Measurements from ENCODE around the gene OR4E1.
"Not testable (repeated sequence)": the region's sequence is repeated elsewhere in the genome, so short reads cannot be mapped to it uniquely, and the experiment has no call there.

OR4E1 gene, protein sequence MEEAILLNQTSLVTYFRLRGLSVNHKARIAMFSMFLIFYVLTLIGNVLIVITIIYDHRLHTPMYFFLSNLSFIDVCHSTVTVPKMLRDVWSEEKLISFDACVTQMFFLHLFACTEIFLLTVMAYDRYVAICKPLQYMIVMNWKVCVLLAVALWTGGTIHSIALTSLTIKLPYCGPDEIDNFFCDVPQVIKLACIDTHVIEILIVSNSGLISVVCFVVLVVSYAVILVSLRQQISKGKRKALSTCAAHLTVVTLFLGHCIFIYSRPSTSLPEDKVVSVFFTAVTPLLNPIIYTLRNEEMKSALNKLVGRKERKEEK

DNA sequence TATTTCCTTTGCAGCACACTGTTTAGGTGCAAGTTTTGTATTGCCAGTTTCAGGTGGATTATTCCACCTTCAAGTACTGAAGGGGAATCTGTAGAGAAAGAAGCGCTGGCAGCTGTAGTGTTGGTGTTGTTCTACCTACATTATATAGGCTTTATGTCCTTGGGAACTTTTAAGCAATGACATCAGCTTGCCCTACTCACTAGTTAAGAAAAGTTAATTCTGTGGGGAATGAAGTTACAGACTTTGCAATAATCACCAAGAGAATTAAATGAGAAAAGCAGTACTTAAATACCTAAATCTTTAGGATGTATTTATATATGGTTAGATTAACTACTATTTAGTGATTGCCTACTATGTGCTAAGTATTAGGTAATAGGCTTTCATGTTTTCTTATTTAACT lies at the start of gene OR4E1:
Gene OR4E1, minus strand, starts transcription at position 101 of the 400 bp plus-strand sequence. CDS start 2,883 bp downstream, outside the sequence.
- DNase-seq (ENCODE audit: low read depth in 2 of 2), result no peak

DNA sequence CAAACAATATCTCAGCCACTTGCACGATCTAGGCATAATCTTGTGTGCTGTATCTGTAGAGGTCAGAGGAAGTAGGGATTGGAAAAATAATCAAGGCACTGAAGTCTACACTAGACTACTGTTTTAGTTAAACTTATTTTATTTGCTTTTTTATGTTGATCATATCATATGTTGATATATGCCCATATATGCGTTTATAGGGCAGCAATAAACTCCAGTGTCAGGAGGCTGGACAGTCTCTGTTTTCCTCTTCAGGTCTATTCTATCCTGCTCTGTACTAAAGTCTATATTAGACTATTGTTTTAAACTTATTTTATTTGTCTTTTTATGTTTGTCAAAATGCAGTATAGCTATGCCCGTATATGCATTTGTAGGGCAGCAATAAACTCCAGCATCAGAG lies 47.9 kb upstream of the OR4E1 start:
- no peak for DNase-seq (ENCODE audit: low read depth in 2 of 2)

DNA sequence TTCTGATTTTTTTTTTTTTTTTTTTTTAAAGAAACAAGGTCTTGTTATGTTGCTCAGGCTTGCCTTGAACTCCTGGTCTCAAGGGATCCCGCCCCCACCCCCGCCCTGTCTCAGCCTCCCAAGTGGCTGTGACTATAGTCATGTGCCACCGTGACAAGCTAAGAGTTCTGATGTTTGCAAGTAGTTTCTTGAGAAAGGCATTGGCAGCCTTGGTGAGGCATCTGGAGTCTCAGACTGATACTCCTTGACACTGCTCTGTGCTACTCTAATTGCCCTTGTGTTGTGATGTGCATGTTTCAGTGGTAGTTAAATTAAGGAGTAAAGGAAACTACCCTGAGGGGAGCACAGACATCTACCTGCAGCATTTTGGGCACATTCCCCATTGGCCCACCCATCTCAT lies 46.2 kb upstream of the OR4E1 start:
- DNase-seq (ENCODE audit: low read depth in 2 of 2), result no peak

DNA sequence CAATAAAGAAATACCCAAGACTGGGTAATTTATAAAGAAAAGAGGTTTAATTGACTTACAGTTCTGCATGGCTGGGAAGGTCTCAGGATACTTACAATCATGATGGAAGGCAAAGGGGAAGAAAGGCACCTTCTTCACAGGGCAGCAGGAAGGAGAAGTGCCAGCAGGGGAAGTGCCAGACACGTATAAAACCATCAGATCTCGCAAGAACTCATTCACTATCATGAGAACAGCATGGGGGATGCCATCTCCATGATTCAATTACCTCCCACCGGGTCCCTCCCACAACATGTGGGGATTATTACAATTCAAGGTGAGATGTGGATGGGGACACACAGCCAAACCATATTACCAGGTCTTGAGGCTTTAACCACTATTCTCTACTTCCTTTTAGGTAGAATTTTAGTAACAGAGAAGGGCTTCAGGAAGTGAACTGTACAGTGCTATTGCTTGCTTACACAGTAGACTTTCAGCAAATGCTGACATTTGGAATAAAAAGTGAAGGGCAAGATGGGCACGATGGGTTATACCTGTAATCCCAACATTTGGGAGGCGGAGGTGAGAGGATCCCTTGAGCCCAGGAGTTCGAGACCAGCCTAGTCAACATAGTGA lies 40.8 kb upstream of the OR4E1 start:
- no peak for DNase-seq (ENCODE audit: low read depth in 2 of 2)

DNA sequence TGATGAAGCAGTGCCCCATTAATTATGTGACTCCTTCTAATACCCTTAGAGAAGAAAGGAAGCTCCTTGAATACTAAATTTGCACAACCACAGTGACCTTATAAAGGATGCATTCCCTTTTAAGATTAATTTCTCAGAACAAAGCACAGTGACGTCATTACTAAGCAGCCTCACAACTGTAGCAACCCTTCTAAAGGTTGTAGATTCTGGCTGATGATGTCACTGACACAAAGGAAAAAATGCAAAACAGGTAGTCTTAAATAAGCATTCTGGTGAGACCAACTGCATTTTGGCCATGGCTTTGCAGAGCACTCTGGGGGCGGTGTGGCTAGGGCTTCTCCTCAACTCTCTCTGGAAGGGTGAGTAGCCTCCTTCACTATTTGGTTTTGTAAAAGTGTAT lies 38.4 kb upstream of the OR4E1 start:
- no peak for DNase-seq (ENCODE audit: low read depth in 2 of 2)

DNA sequence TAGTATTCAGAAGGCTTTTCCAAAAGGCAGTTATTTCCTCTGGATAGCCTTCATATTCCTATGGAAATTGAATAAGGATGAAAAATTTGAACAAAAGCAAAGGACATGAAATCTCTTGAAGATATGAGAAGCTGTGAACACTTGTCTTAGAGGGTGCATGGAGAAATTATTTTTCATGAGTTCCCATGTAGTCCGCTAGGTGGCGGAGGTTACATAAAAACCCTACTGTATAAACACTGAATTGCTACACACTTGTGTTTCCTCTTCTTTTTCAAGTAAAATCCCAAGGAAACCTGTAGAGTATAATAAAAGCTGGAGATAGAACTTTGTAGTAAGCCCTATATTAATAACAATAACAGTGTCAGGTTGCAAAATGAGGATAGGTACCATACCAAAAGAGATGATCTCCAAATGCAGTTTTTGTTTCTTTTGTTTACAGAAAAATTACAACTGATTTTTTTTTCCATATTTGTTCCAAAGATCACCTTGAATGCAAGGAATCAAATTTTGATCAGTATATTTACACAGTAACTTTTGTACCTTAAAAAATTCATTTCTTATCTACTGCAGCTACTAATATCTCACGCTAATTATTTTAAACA lies 37.8 kb upstream of the OR4E1 start:
- no peak for DNase-seq (ENCODE audit: low read depth in 2 of 2)

DNA sequence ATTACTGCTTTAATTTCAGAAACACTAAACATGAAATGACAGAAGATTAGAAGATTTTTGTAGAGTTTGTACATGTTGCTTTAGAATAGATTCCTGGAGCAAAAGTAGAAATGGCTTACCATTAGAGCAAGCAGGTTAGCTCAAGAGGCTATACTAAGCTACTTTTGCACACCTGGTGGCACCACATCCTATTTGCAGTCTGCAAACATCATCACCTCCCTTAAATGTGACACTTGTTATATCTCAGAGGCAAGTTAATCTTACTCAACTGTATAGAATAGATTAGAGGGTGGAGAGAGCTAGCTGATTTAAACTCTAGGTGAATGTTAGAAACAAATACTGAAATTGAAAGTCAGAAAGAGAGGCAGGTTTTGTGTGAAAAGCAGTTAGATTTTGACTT lies 30.7 kb upstream of the OR4E1 start:
- DNase-seq (ENCODE audit: low read depth in 2 of 2), result no peak

DNA sequence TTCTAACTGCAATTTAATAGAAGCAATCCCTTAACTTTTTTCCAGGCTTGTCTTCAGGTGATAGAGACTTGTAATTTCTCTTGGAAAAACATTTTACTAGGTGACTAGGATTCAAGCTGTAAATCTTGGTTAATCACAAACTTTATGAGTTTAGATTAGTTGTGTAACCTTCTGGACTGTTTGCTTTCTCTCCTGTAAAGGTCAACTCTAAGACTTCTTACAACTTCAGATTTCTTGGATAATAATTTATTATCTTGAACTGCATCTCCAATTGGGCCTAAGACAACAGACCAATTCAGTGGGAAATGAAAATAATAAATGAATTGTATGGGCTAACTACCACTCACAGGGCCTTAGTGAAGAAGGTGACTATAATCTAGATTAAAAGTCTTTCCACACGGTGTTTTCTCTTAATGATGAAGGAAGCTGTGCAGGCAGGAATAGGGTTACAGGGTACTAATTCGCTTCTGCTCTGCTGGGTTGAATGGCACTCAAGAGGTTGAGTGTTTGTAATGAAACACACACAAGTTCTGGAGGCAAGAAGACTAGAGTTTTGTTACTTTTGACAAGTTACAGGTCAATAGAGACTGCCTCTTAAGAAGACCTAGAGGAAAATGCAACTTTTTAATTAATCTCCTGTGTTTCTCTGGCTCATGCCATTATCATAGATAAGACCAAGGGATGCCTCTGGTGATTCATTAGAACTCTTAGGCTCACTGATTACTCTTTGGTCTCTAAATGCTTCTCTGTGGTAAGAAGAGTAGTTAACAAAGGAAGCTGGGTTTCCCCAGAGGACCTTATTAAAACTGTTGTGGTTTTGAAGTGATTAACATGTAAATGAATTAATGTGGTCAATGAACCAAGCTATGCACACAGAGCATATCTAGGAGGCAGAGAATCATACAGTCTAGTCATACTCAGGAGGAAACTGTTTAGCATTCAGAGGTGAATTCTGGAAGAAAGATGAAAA lies 30.0 kb upstream of the OR4E1 start:
- no peak for DNase-seq (ENCODE audit: low read depth in 2 of 2)

DNA sequence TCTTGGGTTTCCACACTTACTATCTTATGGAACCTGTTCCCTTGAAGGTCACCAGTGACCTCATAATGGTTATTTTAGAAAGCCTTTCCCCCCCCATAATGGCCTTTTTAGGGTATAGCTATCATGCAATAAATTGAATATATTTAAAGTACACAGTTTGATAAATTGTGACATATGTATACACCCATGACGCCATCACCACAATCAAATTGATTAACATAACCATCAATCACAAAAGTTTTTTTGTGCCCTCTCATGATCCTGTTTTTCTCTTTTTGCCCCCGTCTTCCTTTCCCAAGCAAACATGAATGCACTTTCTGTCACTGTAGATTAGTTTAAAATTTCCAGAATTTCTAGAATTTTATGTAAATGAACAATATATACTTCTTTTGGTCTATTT lies 28.7 kb upstream of the OR4E1 start:
- DNase-seq (ENCODE audit: low read depth in 2 of 2), result no peak

DNA sequence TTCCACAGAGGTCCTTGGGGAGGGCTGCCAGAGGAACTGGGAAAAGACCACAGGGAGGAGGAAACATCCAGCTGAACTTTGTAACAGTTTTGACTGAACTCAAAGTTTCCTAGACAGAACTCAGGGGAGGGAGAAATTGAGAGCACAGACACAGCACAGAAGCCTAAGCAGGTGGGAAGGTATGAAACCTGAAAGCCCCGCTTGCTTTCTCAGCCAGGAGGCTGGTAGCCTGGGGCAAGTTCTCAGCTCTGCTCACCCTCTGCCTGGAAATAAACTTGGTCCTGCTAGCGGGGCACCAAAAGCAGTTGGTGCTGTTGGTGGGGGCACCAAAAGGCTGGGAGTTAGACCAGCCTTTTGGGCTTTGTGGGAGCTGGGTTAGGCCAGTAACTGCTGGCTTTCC lies 25.9 kb upstream of the OR4E1 start:
- no peak for DNase-seq (ENCODE audit: low read depth in 2 of 2)

DNA sequence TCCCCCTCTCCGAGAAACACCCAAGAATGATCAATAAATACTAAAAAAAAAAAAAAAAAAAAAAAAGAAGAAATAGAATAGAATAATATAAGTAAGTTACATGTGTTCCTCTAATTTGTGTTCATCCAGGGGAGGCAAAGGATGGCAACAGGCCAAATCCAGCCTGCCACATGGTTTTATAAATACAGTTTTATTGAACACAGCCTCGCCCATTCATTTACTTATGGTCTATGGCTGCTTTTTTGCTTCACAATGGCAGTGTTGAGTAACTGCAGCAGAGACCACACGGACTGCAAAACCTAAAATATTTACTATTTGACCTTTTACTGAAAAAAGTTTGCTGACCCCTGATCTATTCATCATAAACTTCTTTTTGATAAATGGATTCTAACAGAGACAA lies 24.9 kb upstream of the OR4E1 start:
- not testable (repeated sequence) for DNase-seq (ENCODE audit: low read depth in 2 of 2)

DNA sequence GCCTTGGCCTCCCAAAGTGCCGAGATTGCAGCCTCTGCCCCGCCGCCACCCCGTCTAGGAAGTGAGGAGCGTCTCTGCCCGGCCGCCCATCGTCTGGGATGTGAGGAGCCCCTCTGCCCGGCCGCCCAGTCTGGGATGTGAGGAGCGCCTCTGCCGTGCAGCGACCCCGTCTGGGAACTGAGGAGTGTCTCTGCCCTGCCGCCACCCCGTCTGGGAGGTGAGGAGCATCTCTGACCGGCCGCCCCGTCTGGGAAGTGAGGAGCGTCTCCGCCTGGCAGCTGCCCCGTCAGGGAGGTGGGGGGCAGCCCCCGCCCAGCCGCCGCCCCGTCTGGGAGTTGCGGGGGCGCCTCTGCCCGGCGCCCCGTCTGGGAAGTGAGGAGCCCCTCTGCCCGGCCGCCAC lies 24.0 kb upstream of the OR4E1 start:
- DNase-seq (ENCODE audit: low read depth in 2 of 2), result not testable (repeated sequence)

DNA sequence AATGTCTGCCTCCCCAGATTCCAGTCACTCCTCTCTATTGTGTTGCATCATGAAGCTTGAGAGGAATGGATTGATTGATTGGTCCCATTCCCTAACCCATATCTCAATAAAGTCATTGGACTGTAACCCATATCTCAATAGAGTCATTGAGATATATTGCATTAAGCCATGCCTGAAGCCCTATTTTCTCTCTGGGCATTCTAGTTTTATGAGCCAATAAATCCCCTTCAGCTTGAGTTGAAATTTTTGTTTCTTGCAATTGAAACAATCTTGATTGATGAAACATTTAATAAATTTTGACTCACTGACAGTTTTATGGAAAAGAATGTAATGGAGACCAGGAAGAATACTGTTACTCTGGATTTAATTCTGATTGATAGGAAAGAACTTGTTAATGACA lies 20.8 kb upstream of the OR4E1 start:
- DNase-seq (ENCODE audit: low read depth in 2 of 2), result no peak

DNA sequence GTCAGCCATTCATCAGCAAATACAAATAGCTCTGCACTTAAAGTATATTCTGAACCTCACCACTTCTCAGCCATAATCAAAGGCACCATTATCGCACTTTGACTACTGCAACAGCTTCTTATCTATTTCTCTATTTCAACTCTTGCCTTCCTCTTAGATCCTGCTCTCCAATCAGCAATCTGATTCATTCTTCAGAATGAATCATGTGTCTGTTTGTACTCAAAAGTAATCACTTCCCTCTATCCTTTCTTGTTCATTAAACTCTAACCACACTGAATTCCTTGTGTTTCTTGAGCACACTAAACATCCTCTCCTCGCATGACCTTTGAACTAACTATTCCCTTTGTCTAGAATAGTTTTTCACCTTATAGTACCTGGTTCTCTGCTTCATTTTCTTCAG lies 12.8 kb upstream of the OR4E1 start:
- no peak for DNase-seq (ENCODE audit: low read depth in 2 of 2)

DNA sequence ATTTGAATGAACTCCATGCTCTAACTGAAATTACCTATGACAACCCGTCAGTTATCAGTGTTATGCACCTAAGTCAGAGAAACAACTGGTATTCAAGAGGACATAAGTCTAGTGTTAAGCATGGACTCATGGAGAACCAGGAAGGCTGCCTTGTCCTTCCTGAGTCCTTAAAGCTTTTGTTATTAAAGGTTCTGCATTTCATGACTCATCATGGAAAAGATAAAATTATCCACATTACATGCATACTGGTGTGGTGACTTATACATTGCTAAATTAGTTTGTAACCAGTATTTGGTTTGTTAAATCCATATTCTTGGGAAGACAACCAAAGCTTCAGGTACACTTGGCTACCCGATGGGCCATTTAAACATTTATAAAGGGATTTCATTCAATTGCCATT lies 6.5 kb upstream of the OR4E1 start:
- DNase-seq (ENCODE audit: low read depth in 2 of 2), result no peak

DNA sequence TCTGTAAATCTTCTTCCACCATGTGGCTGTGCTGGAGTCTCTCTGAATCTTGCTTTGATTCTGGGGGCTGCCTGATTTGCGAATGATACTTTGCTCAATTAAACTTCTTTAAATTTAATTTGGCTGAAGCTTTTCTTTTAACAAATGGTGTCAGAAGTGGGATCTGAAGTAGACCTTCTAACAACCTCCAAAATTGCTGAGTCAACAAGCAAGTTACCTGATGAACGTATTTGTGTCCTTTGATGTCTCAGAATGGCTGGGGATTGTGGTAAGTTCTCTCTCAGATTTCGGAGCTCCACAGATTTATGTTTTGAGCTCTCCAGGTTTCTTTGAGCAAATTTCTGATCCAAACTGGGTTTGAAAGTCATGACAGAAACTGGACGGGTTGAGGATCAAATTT lies 1.9 kb upstream of the OR4E1 start:
- no peak for DNase-seq (ENCODE audit: low read depth in 2 of 2)

DNA sequence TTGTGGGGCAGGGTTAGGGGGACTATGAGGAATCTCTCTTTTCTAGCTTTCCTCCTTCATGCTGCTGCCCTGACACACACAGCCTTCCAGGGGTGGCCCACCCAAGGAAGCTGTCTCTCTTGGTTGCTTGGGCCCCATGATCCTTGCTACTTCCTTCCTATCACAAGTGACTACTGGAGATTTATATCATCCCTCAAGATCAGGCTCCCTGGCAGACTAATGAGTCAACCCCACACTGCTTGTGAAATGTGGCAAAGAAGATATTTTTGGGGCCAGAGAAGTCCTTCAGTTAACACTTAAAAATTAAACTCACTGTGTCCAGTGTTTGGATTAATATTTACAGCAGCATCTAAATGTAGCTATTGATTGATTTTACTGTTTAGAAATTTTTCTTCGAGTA lies 1.5 kb downstream of the OR4E1 start:
- DNase-seq (ENCODE audit: low read depth in 2 of 2), result no peak

DNA sequence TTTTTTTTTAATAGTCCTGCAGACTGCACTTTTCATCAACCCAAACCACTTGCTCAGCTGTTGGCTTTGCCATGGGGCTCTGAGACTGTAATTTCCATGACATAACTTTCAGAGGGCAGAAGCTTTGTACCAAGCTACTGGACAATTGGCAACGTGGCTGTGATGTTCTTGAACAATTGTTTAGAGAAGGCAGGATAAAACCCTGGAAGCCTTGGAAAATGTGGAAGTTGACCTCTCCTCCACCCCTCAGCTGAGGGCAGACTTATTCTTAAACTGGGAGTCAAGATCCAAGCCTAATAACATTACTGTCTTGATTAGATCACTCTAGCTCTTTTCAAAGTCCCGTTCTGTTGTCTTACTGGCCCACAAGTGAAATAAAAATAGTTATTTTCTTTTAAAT lies 2.2 kb downstream of the OR4E1 start:
- DNase-seq (ENCODE audit: low read depth in 2 of 2), result no peak

DNA sequence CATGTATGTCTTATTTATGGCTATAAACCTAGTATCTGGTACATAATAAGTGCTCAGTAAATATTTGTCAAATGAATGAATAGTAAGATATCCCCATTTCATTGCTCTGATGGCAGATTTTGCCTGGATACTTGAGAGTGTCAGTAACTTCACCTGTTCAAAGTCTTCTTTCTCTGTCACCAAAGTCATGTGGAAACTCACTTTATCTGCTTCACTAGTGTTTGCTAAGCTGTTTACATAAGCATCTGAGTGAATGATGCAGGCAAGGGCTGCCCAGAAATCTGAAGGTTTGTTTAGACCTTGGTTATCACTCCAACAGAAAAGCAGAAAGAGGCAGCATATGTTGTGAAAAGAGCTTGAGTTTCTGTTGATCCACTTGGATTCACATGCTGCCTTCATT lies 4.3 kb downstream of the OR4E1 start:
- DNase-seq (ENCODE audit: low read depth in 2 of 2), result no peak

DNA sequence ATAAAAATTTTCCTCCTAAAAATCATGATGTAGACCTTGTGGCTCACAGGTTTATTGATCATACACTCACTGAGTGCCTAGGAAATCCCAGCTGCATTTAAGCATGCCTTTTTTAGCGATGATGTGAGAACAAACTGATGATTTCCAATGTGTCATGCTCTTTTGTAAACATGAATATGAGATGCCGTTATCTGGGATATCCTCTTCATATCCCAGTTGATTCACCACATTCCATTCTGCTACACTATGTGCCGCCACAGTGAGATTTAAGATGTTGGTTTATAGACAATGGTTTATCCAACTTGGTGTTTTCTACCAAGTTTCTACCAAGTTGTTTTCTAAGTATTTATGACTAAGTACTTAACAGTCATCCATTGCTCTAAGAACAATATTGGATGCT lies 5.2 kb downstream of the OR4E1 start:
- no peak for DNase-seq (ENCODE audit: low read depth in 2 of 2)

DNA sequence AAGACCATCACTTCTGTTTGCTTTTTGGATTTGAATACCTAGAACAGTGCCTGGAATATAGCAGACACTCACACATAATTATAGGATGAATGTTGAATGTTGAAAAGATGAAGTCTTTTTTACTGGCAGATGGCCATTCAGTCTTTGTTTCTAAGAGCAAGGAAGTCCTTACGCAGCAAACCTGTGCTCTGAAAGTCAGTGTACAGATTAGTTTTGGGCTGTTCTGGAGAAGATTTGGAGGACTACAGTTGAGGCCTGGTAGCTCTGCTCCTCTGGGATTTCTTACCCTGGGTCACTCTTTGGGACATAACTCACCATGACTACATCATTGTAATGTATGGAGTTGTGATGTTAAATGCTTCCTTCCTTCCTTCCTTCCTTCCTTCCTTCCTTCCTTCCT lies 16.6 kb downstream of the OR4E1 start:
- no peak for DNase-seq (ENCODE audit: low read depth in 2 of 2)

DNA sequence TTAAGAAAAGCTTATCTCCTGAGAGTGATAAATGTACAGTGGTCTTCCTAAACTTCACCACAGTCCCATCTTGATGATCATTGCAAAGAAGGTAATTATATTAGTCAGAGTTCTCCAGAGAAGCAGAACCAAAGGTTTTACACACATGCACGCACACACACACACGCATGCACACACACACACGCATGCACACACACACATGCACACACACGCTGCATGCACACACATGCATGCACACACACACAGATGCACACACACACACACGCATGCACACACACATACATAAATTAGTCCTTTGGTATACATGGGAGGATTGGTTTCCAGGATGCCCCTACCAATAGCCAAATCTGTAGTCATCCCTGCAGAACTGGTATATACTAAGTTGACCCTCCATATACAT lies 19.4 kb downstream of the OR4E1 start:
- no peak for DNase-seq (ENCODE audit: low read depth in 2 of 2)

Data from stimulated activated CD4-positive, alpha-beta T cell treated with anti-CD3 and anti-CD28 coated beads, Interleukin-1b, Interleukin-23, amount 100 ng/mL, for 1 hour (primary cell).